Stimulated activated naive B cell treated with anti-CD40 and anti-IgM and Interleukin-4, amounts not matched to agents 10 μg/mL and 1 μg/mL and 100 μg/mL, for 72 hours (primary cell): ENCODE measurements around the gene CBFA2T3.

Experiments
- ATAC-seq, 2 donors: fragments of 150-1000 bp; cut with Tn5 transposase; replicated peaks; 2 replicates each; pipeline ENCODE4 v1.10.0; 2021; ENCODE audit warnings: moderate library complexity in 1 of 2
- DNase-seq: peaks from one replicate; pipeline ENCODE4 v3.0.0; 2021
- H3K27ac Mint-ChIP-seq: one replicate; pipeline ENCODE4 v1.8.0; 2022; ENCODE audit warnings: mild to moderate bottlenecking, mixed read lengths
- H3K27me3 Mint-ChIP-seq, 2 donors: one replicate each; pipeline ENCODE4 v1.8.0; 2022; ENCODE audit warnings: mixed read lengths in 2 of 2
- H3K36me3 Mint-ChIP-seq, 2 donors: one replicate each; pipeline ENCODE4 v1.8.0; 2022; ENCODE audit warnings: mixed read lengths in 2 of 2, mild to moderate bottlenecking in 1 of 2
- H3K4me1 Mint-ChIP-seq, 2 donors: one replicate each; pipeline ENCODE4 v1.8.0; 2022; ENCODE audit warnings: mixed read lengths in 2 of 2, mild to moderate bottlenecking in 1 of 2
- H3K4me3 Mint-ChIP-seq, 2 donors: one replicate each; pipeline ENCODE4 v1.8.0; 2022; ENCODE audit warnings: mild to moderate bottlenecking in 2 of 2, mixed read lengths in 2 of 2, moderate library complexity in 1 of 2
- H3K9me3 Mint-ChIP-seq, 2 donors: one replicate each; pipeline ENCODE4 v1.8.0; 2022; ENCODE audit warnings: mixed read lengths in 2 of 2, mild to moderate bottlenecking in 1 of 2

CBFA2T3 gene

GRCh38 chr16:88843256-88843655, 133.8 kb downstream of the CBFA2T3 start:
- ATAC-seq = no peak
- H3K27ac Mint-ChIP-seq = no peak overlapping the region
- DNase-seq = no peak
- H3K9me3 Mint-ChIP-seq = no peaks in the 10 kb centered on the region
- no peak overlapping the region for H3K4me3 Mint-ChIP-seq
- H3K27me3 Mint-ChIP-seq = no peaks in the 10 kb centered on the region
- peaks cover 22 to 34% of the 10 kb centered on the region in 2 donors for H3K36me3 Mint-ChIP-seq
- peaks cover 0 to 2% of the 10 kb centered on the region in 2 donors for H3K4me1 Mint-ChIP-seq

GRCh38 chr16:88842806-88843205, 134.2 kb downstream of the CBFA2T3 start:
- no peak for DNase-seq
- ATAC-seq = no peak
- Mint-ChIP-seq H3K36me3 (peaks cover 22 to 35% of the 10 kb centered on the region in 2 donors), H3K4me3 (no peak overlapping the region), H3K27me3 (no peaks in the 10 kb centered on the region), H3K4me1 (peaks cover 0 to 2% of the 10 kb centered on the region in 2 donors), H3K9me3 (no peaks in the 10 kb centered on the region), H3K27ac (no peak overlapping the region)

- peaks cover 20 to 33% of the 10 kb centered on the region in 2 donors for H3K36me3 Mint-ChIP-seq
- no peak overlapping the region for H3K27ac Mint-ChIP-seq
- H3K4me1 Mint-ChIP-seq = peaks cover 0 to 2% of the 10 kb centered on the region in 2 donors
- no peak for ATAC-seq
- DNase-seq = no peak
- H3K27me3 Mint-ChIP-seq = no peaks in the 10 kb centered on the region
- H3K9me3 Mint-ChIP-seq = no peaks in the 10 kb centered on the region
- no peak overlapping the region for H3K4me3 Mint-ChIP-seq
Observed at GRCh38 chr16:88842308-88842756, 134.7 kb downstream of the CBFA2T3 start.

GRCh38 chr16:88841521-88842307, 135.3 kb downstream of the CBFA2T3 start:
- Mint-ChIP-seq H3K4me3 (no peak overlapping the region), H3K9me3 (no peaks in the 10 kb centered on the region), H3K27ac (no peak overlapping the region), H3K36me3 (peaks cover 20 to 32% of the 10 kb centered on the region in 2 donors), H3K27me3 (no peaks in the 10 kb centered on the region), H3K4me1 (peaks cover 0 to 2% of the 10 kb centered on the region in 2 donors)
- no peak for DNase-seq
- no peak for ATAC-seq

- H3K4me3 Mint-ChIP-seq = no peak overlapping the region
- no peak overlapping the region for H3K27ac Mint-ChIP-seq
- ATAC-seq = no peak
- no peak for DNase-seq
- peaks cover 18 to 32% of the 10 kb centered on the region in 2 donors for H3K36me3 Mint-ChIP-seq
- H3K4me1 Mint-ChIP-seq = peaks cover 0 to 2% of the 10 kb centered on the region in 2 donors
- no peaks in the 10 kb centered on the region for H3K27me3 Mint-ChIP-seq
- no peaks in the 10 kb centered on the region for H3K9me3 Mint-ChIP-seq
Observed at GRCh38 chr16:88840600-88841215, 136.3 kb downstream of the CBFA2T3 start.

- no peak overlapping the region for H3K27ac Mint-ChIP-seq
- H3K36me3 Mint-ChIP-seq = peaks cover 18 to 38% of the 10 kb centered on the region in 2 donors
- no peaks in the 10 kb centered on the region for H3K9me3 Mint-ChIP-seq
- H3K27me3 Mint-ChIP-seq = no peaks in the 10 kb centered on the region
- H3K4me3 Mint-ChIP-seq = no peak overlapping the region
- DNase-seq (no peak), ATAC-seq (no peak)
- peaks cover 0 to 2% of the 10 kb centered on the region in 2 donors for H3K4me1 Mint-ChIP-seq
Observed at GRCh38 chr16:88839745-88840599, 137.0 kb downstream of the CBFA2T3 start.

GRCh38 chr16:88839026-88839529, 137.9 kb downstream of the CBFA2T3 start:
- Mint-ChIP-seq H3K27me3 (no peaks in the 10 kb centered on the region), H3K36me3 (peaks cover 20 to 41% of the 10 kb centered on the region in 2 donors), H3K9me3 (no peaks in the 10 kb centered on the region), H3K4me1 (peaks cover 0 to 2% of the 10 kb centered on the region in 2 donors), H3K27ac (peak overlapping the region; percentile 51), H3K4me3 (no peak overlapping the region)
- DNase-seq = no peak
- no peak for ATAC-seq

- H3K4me3 Mint-ChIP-seq = no peak overlapping the region
- no peak for ATAC-seq
Observed at GRCh38 chr16:88838566-88838965, 138.4 kb downstream of the CBFA2T3 start.

GRCh38 chr16:88837806-88838205, 139.2 kb downstream of the CBFA2T3 start:
- no peak overlapping the region for H3K27ac Mint-ChIP-seq
- H3K36me3 Mint-ChIP-seq = peaks cover 17 to 39% of the 10 kb centered on the region in 2 donors
- H3K9me3 Mint-ChIP-seq = no peaks in the 10 kb centered on the region

More at GRCh38 chr16:88838566-88838965, 138.4 kb downstream of the CBFA2T3 start:
- Mint-ChIP-seq H3K9me3 (no peaks in the 10 kb centered on the region), H3K4me1 (peaks cover 0 to 2% of the 10 kb centered on the region in 2 donors), H3K27me3 (no peaks in the 10 kb centered on the region), H3K36me3 (peaks cover 23 to 44% of the 10 kb centered on the region in 2 donors), H3K27ac (peak overlapping the region; percentile 51)
- DNase-seq = no peak

GRCh38 chr16:88836791-88837190, 140.2 kb downstream of the CBFA2T3 start:
- Mint-ChIP-seq H3K4me1 (no peaks in the 10 kb centered on the region), H3K4me3 (no peak overlapping the region), H3K9me3 (no peaks in the 10 kb centered on the region), H3K36me3 (peaks cover 17 to 35% of the 10 kb centered on the region in 2 donors), H3K27me3 (no peaks in the 10 kb centered on the region), H3K27ac (no peak overlapping the region)
- no peak for ATAC-seq
- no peak for DNase-seq

More at GRCh38 chr16:88837806-88838205, 139.2 kb downstream of the CBFA2T3 start:
- Mint-ChIP-seq H3K4me3 (no peak overlapping the region), H3K27me3 (no peaks in the 10 kb centered on the region), H3K4me1 (no peaks in the 10 kb centered on the region)
- ATAC-seq (no peak), DNase-seq (no peak)

- H3K9me3 Mint-ChIP-seq = no peaks in the 10 kb centered on the region
- H3K27me3 Mint-ChIP-seq = no peaks in the 10 kb centered on the region
- ATAC-seq (no peak), DNase-seq (no peak)
- H3K36me3 Mint-ChIP-seq = peaks cover 19 to 37% of the 10 kb centered on the region in 2 donors
- H3K4me1 Mint-ChIP-seq = no peaks in the 10 kb centered on the region
- H3K27ac Mint-ChIP-seq = no peak overlapping the region
- no peak overlapping the region for H3K4me3 Mint-ChIP-seq
Observed at GRCh38 chr16:88835818-88836217, 141.2 kb downstream of the CBFA2T3 start.

GRCh38 chr16:88835383-88835782, 141.6 kb downstream of the CBFA2T3 start:
- Mint-ChIP-seq H3K4me3 (no peak overlapping the region), H3K27ac (no peak overlapping the region), H3K9me3 (no peaks in the 10 kb centered on the region), H3K27me3 (no peaks in the 10 kb centered on the region), H3K4me1 (no peaks in the 10 kb centered on the region), H3K36me3 (peaks cover 20 to 39% of the 10 kb centered on the region in 2 donors)
- ATAC-seq = no peak
- DNase-seq = no peak

- DNase-seq = no peak
- Mint-ChIP-seq H3K36me3 (peaks cover 18 to 38% of the 10 kb centered on the region in 2 donors), H3K27ac (no peak overlapping the region), H3K27me3 (no peaks in the 10 kb centered on the region), H3K9me3 (no peaks in the 10 kb centered on the region), H3K4me1 (no peaks in the 10 kb centered on the region), H3K4me3 (no peak overlapping the region)
- no peak for ATAC-seq
Observed at GRCh38 chr16:88834670-88835069, 142.3 kb downstream of the CBFA2T3 start.

GRCh38 chr16:88833086-88833485, 143.9 kb downstream of the CBFA2T3 start:
- Mint-ChIP-seq H3K27ac (no peak overlapping the region), H3K36me3 (peaks cover 21 to 32% of the 10 kb centered on the region in 2 donors), H3K4me1 (no peaks in the 10 kb centered on the region), H3K9me3 (no peaks in the 10 kb centered on the region), H3K4me3 (no peak overlapping the region), H3K27me3 (no peaks in the 10 kb centered on the region)
- DNase-seq (no peak), ATAC-seq (no peak)
